T-helper 22 cell (primary cell): Measurements from ENCODE around the gene STK11.
"Not testable (repeated sequence)": the region's sequence is repeated elsewhere in the genome, so short reads cannot be mapped to it uniquely, and the experiment has no call there.

Experiments used
- DNase-seq: peaks from one replicate; pipeline ENCODE4 v3.0.0-alpha.2; 2020; ENCODE audit warnings: low read depth

STK11 gene

DNA sequence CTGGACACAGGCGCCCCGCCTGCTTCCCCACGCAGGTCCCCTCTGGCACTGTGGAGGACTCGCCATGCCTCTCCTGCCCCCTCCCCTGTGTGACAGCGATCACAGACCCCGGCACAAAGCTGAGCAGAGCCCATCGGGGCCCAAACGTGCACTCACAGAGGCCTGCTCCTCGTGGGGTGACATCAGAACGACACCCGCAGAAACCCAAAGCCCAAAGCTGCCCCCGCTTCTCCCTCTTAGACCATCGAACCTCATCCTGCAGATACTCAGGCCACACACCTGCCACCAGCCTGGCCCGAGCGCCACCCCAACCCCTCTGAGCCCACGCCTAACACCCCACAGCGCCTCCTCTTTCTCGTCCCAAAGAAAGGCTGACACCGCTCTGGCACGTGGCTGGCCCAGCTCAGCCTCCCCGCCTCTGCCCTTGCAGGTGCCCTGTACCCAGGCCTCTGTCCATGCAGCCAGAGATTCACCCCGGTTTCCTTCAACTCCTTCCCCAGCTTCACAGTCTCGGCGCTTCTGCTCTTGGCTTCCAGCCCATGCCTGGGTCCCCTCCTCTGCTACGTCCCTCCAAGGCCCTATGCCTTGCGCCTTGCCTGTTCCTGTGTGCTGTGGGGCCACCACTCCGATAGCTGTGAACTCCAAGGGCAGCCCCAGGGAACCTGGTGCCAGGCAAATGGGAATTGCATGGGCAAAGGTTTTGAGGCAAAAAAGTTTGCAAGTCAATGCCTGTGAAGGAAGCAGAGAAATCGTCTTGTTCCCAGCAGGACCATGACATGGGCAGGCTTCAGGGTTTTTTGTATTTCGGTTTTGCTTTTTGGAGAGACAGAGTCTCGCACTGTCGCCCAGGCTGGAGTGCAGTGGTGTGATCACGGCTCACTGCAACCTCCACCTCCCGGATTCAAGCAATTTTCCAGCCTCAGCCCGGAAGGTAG, 33.1 kb downstream of the STK11 start:
- no peak for DNase-seq

DNA sequence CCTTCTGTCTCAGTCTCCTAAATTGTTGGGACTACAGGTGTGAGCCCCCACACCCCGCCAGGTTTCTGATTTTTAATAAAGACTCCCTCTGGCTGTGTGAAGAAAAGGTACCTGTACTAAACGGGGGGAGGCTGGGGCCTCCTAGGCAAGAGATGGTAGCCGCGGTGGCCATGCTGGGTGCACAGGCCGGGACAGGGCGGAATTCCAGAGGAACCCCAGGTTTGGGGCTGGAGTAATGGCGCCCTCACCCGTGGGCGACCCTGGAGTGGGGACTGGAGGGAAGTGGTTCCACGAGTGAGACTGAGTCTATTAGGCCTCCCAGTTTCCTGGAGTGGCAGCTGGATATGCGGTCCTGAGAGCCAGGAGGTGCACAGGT, 33.8 kb downstream of the STK11 start:
- no peak for DNase-seq

DNA sequence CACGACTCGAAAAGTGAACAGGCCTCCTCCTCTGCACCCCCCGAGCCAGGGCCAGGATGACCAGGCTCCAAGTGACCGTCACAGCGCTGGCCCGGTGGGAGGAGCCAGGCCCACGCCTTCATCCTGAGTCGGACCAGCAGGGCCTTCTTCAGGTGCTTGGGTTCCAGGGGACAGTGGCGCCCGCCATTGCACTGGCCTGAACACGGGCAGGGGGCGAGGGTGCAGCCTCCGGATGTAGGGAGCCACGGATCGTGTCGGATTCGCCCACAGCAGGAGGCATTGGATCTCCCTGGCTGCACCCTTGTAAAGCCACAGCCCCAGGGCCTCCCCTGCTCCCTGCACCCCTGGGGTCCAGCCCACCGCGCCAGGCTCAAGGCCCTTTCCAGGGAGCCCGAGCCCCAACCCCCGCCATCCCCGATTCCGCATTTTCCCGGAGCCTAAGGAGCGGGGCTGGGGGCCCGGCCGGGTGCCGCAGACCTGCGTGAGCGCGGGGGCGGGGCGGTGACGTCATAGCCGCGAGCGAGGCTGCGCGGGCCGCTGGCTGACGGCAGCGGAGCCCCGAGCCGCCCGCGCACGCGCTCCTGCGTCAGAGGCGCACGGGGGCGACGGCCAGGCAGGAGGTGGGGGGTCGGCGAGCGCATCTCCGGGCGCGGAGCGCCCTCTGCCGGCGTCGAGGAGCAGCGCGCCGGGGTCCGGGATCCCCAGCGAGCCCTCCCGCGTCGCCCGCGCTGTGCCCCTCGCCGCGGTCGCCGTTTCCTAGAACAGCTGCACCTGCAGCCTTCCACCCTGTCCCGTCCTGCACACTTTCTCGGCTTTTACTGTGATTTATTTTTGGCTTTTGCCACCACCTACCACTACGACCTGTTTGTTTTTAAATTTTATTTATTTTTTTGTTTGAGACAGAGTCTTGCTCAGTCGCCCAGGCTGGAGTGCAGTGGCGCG, 34.5 kb downstream of the STK11 start:
- peak; percentile 91 for DNase-seq

DNA sequence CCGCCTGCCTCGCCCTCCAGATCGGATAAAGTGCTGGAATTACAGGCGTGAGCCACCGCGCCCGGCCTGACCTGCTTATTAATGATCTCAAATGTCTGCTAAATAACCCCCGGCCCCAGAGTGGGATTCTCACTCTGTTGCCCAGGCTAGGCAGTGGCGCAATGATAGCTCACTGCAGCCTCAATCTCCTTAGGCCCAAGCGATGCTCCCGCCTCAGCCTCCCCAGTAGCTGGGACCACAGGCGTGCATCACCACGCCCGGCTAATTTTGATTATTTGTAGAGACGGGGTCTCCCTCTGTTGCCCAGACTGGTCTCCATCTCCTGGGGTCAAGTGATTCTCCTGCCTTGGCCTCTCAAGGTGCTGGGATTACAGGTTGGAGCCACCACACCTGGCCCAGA, 35.3 kb downstream of the STK11 start:
- DNase-seq: no peak

DNA sequence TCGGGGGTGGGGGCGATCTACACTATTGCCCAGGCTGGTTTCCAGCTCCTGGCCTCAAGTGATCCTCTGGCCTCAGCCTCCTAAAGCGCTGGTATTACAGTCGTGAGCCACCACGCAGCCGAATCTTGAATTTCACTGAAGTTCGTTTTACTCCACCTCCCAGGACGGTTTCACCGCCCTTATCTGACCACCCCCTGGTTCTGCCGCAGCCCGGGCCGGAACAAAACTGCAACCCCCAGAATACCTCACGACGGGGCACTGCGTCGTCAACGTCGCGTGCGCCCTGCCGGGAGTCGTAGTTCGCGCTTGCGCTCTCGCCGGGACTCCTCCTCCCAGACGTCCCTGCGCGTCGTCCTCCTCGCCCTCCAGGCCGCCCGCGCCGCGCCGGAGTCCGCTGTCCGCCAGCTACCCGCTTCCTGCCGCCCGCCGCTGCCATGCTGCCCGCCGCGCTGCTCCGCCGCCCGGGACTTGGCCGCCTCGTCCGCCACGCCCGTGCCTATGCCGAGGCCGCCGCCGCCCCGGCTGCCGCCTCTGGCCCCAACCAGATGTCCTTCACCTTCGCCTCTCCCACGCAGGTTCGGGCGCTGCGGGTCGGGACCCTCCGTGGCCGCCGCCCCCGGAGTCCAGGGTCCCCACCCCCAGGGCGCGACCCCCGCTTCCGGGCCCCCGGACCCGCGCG, 36.0 kb downstream of the STK11 start, which contains the start of gene ATP5F1D:
ATP5F1D (plus strand) TSS at position 335 of the 679 bp plus-strand sequence; CDS start at position 435, 100 bp downstream.
- peak; percentile 82 for DNase-seq

DNA sequence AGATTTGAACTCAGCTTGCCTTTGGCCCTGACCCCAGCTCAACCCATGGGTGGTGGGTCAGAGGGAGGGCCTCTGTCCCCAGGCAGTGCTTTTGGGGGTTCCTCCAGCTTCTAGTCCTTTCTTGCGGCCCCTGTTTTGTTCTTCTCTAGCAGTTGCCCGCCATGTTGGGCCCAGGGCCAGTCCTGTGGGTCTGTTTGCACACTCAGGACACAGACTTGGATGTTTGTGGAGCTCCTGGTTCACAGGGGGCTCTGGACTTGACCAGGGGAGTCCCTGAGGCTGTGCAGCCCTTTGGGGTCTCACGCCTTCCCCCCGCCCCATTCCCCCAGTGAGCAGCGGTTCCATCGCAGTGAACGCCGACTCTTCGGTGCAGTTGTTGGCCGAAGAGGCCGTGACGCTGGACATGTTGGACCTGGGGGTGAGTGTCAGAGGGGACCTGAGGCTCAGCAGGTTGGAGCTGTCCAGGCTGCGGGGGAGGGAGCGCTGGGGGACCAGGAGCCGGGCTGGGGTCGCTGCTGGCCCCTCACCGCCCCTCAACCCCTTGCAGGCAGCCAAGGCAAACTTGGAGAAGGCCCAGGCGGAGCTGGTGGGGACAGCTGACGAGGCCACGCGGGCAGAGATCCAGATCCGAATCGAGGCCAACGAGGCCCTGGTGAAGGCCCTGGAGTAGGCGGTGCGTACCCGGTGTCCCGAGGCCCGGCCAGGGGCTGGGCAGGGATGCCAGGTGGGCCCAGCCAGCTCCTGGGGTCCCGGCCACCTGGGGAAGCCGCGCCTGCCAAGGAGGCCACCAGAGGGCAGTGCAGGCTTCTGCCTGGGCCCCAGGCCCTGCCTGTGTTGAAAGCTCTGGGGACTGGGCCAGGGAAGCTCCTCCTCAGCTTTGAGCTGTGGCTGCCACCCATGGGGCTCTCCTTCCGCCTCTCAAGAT, 38.5 kb downstream of the STK11 start:
- DNase-seq: peak; percentile 69

DNA sequence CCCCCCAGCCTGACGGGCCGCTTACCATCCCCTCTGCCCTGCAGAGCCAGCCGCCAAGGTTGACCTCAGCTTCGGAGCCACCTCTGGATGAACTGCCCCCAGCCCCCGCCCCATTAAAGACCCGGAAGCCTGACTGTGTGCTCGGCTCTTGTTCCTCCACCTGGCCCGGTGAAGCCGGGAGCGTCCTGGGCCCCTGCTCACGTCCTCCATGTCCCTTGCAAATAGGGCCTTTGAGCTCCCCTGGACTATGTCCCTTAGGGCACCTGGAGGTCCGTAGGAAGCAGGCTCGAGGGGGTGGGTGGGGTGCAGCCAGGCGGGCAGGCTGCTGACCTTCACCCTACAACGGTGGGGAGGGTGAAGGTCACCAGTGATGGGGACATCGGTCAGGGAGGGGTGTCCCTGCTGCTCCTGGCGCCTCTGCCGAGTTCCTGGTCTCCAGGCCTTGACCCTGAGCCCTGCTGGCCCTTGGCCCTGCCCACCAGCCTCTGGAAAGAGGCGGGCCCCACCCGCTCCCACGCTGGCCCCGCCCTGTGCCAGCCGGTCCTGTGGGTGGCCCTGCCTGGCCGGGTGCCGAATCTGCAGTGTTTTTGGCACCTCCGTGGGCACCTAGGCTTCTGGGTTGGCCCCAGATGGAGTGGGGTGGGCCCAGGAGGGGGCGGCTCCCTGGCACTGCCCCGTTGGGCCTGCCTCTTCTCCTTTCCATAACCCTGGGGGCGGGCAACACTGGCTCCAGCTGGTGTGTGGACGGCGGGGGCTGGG, 39.3 kb downstream of the STK11 start:
- DNase-seq: no peak

DNA sequence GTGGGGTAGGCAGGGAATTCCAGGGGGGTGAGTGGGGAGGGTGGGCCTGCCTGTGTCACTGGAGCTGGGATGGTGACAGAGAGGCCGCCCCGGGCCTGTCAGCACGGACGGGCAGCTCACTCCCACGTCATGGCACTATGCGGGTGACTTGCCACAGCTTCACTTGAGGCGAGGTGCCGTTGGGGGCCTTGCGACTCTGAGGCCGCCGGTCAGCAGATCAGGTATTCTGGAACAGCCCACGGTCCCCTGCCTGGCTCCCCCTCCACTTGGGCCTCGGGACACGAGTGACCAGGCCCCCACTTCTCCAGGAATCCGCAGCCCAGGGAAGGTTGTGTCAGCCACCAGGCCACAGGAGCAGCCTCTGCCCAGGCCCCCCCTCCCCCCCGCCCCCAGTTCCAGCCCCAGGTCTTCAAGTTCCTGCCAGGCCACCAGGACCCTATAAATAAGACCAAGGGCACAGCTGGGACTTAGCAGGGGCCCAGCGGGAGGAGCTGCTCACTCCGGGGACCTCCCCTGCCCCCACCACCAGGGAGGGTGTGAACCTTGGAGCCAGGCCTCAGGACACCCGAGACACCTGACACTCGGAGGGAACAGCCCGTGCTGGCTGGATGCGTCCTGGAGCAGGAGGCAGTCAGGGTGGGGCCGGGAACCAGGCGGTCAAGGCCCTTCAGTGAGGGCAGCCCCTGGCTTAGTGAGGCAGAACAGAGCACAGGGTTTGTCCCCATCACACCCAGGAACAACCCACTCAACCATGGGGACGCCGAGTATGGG, 40.1 kb downstream of the STK11 start:
- DNase-seq: no peak

DNA sequence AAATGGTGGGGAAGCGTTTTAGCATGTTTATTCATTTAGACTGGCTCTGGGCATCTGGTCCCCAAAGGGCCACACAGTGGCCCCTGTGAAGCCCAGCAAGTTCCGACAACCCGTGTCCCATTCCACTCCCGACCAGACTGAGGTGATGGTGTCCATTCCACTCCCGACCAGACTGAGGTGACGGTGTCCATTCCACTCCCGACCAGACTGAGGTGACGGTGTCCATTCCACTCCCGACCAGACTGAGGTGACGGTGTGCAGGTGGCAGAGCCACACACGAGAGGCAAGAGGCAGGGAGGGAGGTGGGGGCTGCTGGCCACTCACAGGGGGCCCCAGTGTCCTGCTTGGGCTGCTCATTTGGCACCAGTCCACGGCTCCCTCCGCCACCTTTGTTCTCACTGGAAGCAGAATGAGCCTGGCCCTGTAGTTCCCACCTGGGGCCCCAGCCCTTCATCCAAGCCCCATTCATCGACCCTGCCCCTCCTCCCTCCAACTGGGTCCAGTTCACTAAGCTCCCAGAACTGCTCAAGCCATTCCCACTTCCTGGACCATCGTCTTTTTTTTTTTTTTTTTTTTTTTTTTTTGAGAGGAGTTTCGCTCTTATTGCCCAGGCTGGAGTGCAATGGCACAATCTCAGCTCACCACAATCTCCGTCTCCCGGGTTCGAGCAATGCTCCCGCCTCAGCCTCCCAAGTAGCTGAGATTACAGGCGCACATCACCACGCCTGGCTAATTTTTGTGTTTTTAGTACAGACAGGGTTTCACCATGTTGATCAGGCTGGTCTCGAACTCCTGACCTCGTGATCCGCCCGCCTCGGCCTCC, 40.9 kb downstream of the STK11 start:
- not testable (repeated sequence) for DNase-seq

DNA sequence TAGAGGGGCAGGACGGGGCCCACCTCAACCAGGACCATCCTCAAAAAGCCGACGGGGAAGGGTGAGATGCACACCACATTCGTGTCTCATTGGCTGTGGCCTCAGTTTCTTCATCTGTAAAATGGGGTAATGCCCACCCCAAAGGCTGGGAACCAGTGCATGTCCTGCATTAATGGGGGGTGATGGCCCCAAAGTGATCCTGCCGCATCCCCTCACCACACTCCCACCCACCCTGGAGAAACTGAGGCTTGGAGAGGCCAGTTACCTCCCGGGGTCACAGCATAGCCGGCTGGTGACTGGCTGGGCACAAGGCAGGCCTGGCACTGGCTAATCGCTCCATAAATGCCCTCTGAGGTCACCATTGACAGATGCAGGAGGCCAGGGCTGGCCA, 42.2 kb downstream of the STK11 start:
- no peak for DNase-seq

DNA sequence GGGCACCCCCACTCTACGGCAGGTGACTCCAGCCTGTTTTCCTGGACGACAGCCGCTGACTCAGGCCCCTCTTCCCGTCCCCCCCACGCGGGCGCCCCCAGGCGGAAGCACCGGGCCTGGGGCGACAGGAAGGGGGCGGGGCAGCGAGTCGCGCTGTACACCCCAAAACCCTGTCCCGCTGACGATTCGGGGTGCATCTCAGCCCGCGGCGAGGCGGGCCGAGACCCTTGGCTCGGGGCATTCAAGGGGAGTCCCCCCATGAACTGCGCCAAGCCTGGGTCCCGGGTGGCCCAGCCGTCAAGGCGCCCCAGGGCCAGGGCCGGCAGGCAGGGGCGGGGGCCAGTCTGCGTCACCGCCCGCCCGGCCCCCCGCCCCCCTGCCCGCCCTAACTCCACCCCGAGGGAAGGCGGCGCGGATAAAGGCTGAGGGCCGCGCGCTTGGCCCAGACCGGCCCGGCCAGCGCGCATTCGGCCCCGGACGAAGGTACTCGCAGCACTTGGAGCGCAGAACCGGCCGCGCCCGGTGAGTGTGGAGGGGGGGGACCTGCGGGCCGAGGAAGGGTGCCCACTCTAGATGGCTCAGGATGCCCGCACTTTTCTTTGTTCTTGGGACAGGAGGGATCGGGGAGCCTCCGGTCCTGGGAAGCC, 42.7 kb downstream of the STK11 start, which contains the start of gene MIDN:
MIDN (plus strand) TSS at position 445 of the 647 bp plus-strand sequence. CDS start 1,714 bp downstream, outside the sequence.
- peak; percentile 76 for DNase-seq

DNA sequence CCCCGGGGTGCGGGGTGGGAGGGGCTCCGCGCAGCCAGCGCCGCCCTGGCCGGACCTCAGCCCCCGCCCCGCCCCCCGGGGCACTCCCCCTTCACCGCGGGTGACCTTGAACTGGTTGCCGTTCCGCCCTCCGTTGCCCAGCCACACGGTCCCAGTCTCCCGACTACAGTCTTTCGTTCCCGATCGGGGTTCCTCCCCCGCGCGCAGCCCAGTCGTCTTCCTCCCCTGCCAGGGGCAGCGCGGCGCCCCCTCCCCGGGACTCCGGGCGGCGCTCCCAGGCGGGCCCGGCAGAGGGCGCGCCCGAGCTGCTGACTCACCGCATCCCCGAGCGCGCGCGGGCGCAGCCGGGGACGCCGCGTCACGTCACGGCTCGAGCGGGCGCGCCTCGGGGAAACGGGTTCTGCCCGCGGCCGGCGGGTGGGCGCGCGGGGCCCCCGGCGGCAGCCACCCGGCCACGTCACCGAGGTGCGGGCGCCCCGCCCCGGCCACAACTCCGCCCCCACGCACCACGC, 43.3 kb downstream of the STK11 start:
- DNase-seq: peak; percentile 80

DNA sequence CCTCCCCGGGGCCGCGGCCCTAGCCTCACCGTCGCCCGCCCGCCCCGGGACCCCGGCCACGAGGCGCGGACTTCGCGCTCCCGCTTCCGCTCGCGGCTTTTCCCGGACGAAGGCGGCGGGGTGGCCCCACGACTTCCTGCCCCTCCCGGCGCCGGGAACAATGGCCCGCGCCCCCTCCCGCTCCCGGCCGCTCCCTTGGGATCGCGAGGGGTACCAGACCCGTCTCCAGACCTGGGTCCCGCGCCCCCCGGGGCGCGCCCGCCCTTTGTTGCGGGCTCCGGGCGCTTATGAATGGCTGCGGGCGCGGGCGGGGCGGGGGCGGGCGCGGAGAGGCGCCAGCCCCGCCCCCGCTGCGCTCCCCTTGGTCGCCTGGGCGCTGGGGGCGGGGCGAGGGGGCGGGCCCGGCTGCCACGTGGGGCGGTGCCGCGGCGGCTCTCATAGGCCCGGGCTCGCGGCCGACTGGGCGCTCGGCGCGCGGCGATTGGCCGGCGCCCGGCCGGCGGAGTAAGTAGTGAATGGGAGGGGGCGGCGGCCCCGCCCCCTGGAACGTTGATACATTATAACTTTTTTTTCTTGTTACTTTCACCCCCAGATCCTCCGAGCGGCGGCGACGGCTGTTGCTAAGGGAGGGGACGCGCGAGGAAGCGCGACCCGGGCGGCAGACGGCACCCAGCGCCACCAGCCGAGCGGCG, 43.9 kb downstream of the STK11 start:
- peak; percentile 87 for DNase-seq

DNA sequence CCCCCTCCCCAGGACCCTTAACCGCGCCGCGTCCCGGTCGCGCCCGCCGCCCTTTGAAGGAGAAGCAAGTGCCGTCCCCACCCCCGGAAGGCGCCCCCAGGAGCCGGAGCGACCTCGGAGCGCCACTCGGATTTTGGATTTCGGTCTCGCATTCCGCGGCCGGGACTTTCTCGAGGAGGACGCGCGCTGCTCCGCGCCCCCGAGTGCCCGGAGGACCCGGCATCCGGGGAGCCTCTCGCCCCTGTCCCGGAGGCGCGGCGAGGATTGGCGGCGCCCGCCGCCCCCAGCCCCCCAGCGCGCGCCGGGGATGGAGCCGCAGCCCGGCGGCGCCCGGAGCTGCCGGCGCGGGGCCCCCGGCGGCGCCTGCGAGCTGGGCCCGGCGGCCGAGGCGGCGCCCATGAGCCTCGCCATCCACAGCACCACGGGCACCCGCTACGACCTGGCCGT, 44.4 kb downstream of the STK11 start:
- DNase-seq: no peak

DNA sequence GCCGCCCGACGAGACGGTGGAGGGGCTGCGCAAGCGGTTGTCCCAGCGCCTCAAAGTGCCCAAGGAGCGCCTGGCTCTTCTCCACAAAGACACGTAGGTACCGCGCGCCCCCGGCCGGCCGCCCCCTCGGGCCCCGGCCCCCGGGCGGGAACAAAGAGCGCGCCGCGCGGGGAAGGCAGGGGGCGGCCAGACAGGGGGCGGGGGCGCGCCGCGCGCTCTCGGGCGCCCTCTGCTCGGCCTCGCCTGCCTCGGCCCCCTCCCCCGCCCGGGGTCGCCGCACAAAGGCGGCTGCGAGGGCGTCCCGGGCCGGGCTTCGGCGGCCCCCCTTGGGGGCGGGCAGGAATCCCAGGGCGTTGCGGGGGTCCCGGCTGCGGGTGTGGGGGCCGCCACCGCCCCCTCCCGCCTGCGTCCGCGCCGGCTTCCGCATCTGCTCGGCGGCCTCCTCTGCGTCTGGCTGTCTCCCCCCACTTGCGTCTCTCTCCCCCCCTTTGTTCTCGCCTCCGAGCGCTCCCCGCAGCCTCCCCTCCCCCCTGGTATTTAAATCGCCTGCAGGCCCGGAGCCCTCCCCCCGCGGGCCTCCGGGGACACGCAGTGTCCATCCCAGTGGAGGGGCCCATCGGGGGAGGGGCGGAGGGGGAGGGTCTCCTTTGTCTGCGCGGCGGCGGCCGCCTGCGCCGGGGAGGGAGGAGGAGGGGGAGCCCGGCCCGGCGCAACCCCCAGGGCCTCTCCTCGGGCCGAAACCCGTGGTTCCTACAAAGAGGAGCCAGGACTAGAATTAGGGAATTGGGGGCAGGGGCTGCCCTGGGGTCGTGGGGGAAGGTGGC, 45.1 kb downstream of the STK11 start:
- DNase-seq: peak; percentile 58
